NT2/D1 (cell line): ENCODE results near the gene DOCK10.

ENCODE experiments used
- SUZ12 ChIP-seq: IDR thresholded peaks from 2 replicates; pipeline ENCODE4 v1.6.1; 2011; ENCODE audit not compliant: insufficient read length, insufficient read depth; ENCODE audit errors: extremely low read depth
- YY1 ChIP-seq: IDR thresholded peaks from 2 replicates; pipeline ENCODE4 v1.6.1; 2011; ENCODE audit not compliant: insufficient read length, insufficient read depth
- ZNF274 ChIP-seq: IDR thresholded peaks from 2 replicates; pipeline ENCODE4 v1.6.1; 2011; ENCODE audit warnings: mild to moderate bottlenecking, low read depth, low read length

DNA sequence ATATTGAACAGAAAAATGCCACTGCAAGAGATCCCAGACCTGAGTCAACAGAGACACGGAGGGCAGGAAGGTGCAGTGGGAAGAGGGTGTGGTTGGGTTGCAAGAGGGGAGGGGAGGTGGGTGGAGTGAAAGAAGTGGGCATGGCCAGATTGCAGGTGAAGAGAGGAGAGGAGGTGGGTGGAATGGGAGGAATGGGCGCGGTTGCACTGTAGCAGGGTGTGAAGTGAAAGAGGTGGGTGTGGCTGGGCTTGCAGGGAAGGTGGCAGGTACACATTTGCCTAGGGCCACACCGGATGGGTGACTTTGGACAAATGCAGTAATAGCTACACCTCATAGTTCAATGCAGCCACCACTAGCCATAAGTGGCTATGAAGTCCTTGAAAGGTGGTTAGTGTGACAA is 71.1 kb downstream of the DOCK10 start:
- no peak for TF ChIP-seq YY1
- TF ChIP-seq ZNF274 = no peak
- TF ChIP-seq SUZ12 = no peak
